Neural cell (in vitro differentiated cells): ENCODE data around the gene PDS5B.

Experiments
- CTCF ChIP-seq: fragments of 450-650 bp; IDR thresholded peaks from 2 replicates; pipeline ENCODE4 v1.5.1; 2014; ENCODE audit warnings: antibody characterized with exemption, mild to moderate bottlenecking, moderate library complexity; ENCODE audit not compliant: poor library complexity, severe bottlenecking
- EP300 ChIP-seq: fragments of 450-650 bp; conservative IDR thresholded peaks from 2 replicates; pipeline ENCODE4 v1.6.1; 2014; ENCODE audit warnings: antibody characterized with exemption, mild to moderate bottlenecking, moderate library complexity; ENCODE audit not compliant: poor library complexity, severe bottlenecking
- MXI1 ChIP-seq: fragments of 450-650 bp; conservative IDR thresholded peaks from 2 replicates; pipeline ENCODE4 v1.6.1; 2014; ENCODE audit warnings: antibody characterized with exemption, mild to moderate bottlenecking; ENCODE audit not compliant: poor library complexity, severe bottlenecking
- POLR2AphosphoS5 ChIP-seq: IDR thresholded peaks from 2 replicates; pipeline ENCODE4 v1.6.1; 2012
- RAD21 ChIP-seq: fragments of 450-650 bp; conservative IDR thresholded peaks from 2 replicates; pipeline ENCODE4 v1.6.1; 2014; ENCODE audit warnings: antibody characterized with exemption, mild to moderate bottlenecking, moderate library complexity
- SMC3 ChIP-seq: fragments of 450-650 bp; conservative IDR thresholded peaks from 2 replicates; pipeline ENCODE4 v1.6.1; 2014; ENCODE audit warnings: antibody characterized with exemption, mild to moderate bottlenecking, moderate library complexity; ENCODE audit not compliant: poor library complexity
- TAF1 ChIP-seq: IDR thresholded peaks from 2 replicates; pipeline ENCODE4 v1.6.1; 2012; ENCODE audit warnings: low read depth
- TF ChIP-seq, protein P1 (sequence below): IDR thresholded peaks from 2 replicates; pipeline ENCODE4 v1.6.1; 2012; ENCODE audit warnings: borderline replicate concordance

GRCh38 chr13:32537580-32538142 is 48.6 kb upstream of the PDS5B start:
- TF ChIP-seq CTCF (no peak), TAF1 (no peak), EP300 (no peak), POLR2AphosphoS5 (no peak), MXI1 (no peak), SMC3 (no peak), RAD21 (no peak)
- TF ChIP-seq, protein P1, sequence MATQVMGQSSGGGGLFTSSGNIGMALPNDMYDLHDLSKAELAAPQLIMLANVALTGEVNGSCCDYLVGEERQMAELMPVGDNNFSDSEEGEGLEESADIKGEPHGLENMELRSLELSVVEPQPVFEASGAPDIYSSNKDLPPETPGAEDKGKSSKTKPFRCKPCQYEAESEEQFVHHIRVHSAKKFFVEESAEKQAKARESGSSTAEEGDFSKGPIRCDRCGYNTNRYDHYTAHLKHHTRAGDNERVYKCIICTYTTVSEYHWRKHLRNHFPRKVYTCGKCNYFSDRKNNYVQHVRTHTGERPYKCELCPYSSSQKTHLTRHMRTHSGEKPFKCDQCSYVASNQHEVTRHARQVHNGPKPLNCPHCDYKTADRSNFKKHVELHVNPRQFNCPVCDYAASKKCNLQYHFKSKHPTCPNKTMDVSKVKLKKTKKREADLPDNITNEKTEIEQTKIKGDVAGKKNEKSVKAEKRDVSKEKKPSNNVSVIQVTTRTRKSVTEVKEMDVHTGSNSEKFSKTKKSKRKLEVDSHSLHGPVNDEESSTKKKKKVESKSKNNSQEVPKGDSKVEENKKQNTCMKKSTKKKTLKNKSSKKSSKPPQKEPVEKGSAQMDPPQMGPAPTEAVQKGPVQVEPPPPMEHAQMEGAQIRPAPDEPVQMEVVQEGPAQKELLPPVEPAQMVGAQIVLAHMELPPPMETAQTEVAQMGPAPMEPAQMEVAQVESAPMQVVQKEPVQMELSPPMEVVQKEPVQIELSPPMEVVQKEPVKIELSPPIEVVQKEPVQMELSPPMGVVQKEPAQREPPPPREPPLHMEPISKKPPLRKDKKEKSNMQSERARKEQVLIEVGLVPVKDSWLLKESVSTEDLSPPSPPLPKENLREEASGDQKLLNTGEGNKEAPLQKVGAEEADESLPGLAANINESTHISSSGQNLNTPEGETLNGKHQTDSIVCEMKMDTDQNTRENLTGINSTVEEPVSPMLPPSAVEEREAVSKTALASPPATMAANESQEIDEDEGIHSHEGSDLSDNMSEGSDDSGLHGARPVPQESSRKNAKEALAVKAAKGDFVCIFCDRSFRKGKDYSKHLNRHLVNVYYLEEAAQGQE, result no peak
